Activated CD4-positive, alpha-beta memory T cell treated with anti-CD3 and anti-CD28 coated beads, Interleukin-2, amount 10 ng/mL, durations not matched to agents 7 days and 5 days (primary cell): ENCODE data around the gene PCIF1. TPM values are rescaled to one million over a fixed set of nuclear protein-coding genes. Genes with fewer than 3 reads are reported as not detected.
"Not testable (repeated sequence)": the region's sequence is repeated elsewhere in the genome, so short reads cannot be mapped to it uniquely, and the experiment has no call there.

Experiments
- CTCF ChIA-PET: fragments of 350-600 bp; sonication (Branson Sonifier 250); formaldehyde crosslinking; loops from one replicate; lab custom pipeline; 2021; ENCODE audit warnings: antibody characterized with exemption, inconsistent platforms; lab: Charles Lee
- POLR2A ChIA-PET: fragments of 350-600 bp; sonication (Branson Sonifier 250); formaldehyde crosslinking; loops from one replicate; lab custom pipeline; 2021; ENCODE audit warnings: antibody characterized with exemption; lab: Charles Lee
- DNase-seq: peaks from one replicate; pipeline ENCODE4 v3.0.0-alpha.2; 2020
- H3K27ac Mint-ChIP-seq: one replicate; pipeline ENCODE4 v1.8.0; 2021; ENCODE audit warnings: mild to moderate bottlenecking, mixed read lengths
- H3K27me3 Mint-ChIP-seq: one replicate; pipeline ENCODE4 v1.8.0; 2021; ENCODE audit warnings: mixed read lengths
- H3K36me3 Mint-ChIP-seq: one replicate; pipeline ENCODE4 v1.8.0; 2021; ENCODE audit warnings: low read depth, mixed read lengths
- H3K4me1 Mint-ChIP-seq: one replicate; pipeline ENCODE4 v1.8.0; 2021; ENCODE audit warnings: mixed read lengths
- H3K4me3 Mint-ChIP-seq: one replicate; pipeline ENCODE4 v1.8.0; 2021; ENCODE audit warnings: mild to moderate bottlenecking, mixed read lengths
- H3K9me3 Mint-ChIP-seq: one replicate; pipeline ENCODE4 v1.8.0; 2021; ENCODE audit warnings: mixed read lengths
- total RNA-seq, 2 experiments: library from RNA; stranded (reverse); gene quantifications; one replicate each; pipeline ENCODE4 v1.2.3, GENCODE V29; 2021

Gene PCIF1
- total RNA-seq, 2 experiments from 2014 or later, result 44.2 to 45.7 TPM

- Mint-ChIP-seq H3K4me1 (peaks cover 38% of the 10 kb centered on the region), H3K27ac (peak overlapping the region; percentile 80), H3K36me3 (peaks cover 71% of the 10 kb centered on the region), H3K9me3 (no peaks in the 10 kb centered on the region), H3K27me3 (no peaks in the 10 kb centered on the region), H3K4me3 (no peak overlapping the region)
- peak; percentile 75 for DNase-seq
- ChIA-PET POLR2A (interaction anchor here (1.0 to 8.9 kb wide), 7 partner anchors 9 to 88 kb away, joined by 3 to 56 read pairs (median 5); partner anchors contain the start of genes PCIF1 and ZNF335), CTCF (interaction anchor here (1.0 to 1.3 kb wide), 3 partner anchors 24 to 147 kb away, joined by 4 to 12 read pairs (median 4); no protein-coding TSS in a partner anchor)
These were observed 11.9 kb downstream of the PCIF1 start for GRCh38 chr20:45946149-45946970.

DNA sequence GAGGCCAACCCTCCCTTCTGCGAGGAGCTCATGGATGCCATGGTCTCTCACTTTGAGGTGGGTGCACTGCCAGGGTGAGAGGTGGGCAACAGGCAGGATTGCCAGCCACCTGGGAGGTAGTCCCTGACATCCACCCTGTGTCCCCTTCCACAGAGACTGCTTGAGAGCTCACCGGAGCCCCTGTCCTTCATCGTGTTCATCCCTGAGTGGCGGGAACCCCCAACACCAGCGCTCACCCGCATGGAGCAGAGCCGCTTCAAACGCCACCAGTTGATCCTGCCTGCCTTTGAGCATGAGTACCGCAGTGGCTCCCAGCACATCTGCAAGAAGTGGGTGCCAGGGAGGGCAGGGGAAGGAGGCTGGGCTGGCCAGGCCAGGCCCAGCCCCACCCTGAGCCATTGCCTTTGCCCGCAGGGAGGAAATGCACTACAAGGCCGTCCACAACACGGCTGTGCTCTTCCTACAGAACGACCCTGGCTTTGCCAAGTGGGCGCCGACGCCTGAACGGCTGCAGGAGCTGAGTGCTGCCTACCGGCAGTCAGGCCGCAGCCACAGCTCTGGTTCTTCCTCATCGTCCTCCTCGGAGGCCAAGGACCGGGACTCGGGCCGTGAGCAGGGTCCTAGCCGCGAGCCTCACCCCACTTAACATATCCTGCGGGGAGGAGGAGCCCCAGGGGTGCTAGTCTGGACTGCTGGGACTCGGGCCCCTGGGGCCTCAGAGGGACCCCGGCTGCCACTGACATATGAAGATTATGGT is 12.8 kb downstream of the PCIF1 start:
- no peaks in the 10 kb centered on the region for H3K27me3 Mint-ChIP-seq
- no peak overlapping the region for H3K27ac Mint-ChIP-seq
- peaks cover 43% of the 10 kb centered on the region for H3K4me1 Mint-ChIP-seq
- POLR2A ChIA-PET, result interaction anchor here (1.2 to 8.9 kb wide), 8 partner anchors 10 to 124 kb away, joined by 3 to 56 read pairs (median 8); partner anchors contain the start of genes PCIF1 and ZNF335
- CTCF ChIA-PET, result interaction anchor here (1.0 to 1.2 kb wide), 2 partner anchors 23 to 148 kb away, joined by 4 to 12 read pairs; no protein-coding TSS in a partner anchor
- H3K36me3 Mint-ChIP-seq, result peaks cover 81% of the 10 kb centered on the region
- DNase-seq, result no peak
- H3K9me3 Mint-ChIP-seq, result no peaks in the 10 kb centered on the region
- H3K4me3 Mint-ChIP-seq, result no peak overlapping the region

GRCh38 chr20:45948261-45948733 is 13.8 kb downstream of the PCIF1 start:
- peaks cover 42% of the 10 kb centered on the region for H3K4me1 Mint-ChIP-seq
- DNase-seq, result no peak
- H3K9me3 Mint-ChIP-seq, result no peaks in the 10 kb centered on the region
- no peak overlapping the region for H3K27ac Mint-ChIP-seq
- peaks cover 75% of the 10 kb centered on the region for H3K36me3 Mint-ChIP-seq
- ChIA-PET POLR2A (interaction anchor here (0.8 to 8.9 kb wide), 9 partner anchors 9 to 131 kb away, joined by 3 to 56 read pairs (median 9); partner anchors contain the start of genes PCIF1 and ZNF335), CTCF (interaction anchor here (3.1 kb wide), 1 partner anchor 22 kb away, joined by 15 read pairs; no protein-coding TSS in a partner anchor)
- H3K4me3 Mint-ChIP-seq, result no peak overlapping the region
- H3K27me3 Mint-ChIP-seq, result no peaks in the 10 kb centered on the region

- Mint-ChIP-seq H3K27me3 (no peaks in the 10 kb centered on the region), H3K36me3 (peaks cover 68% of the 10 kb centered on the region), H3K4me3 (no peak overlapping the region), H3K4me1 (peaks cover 35% of the 10 kb centered on the region), H3K9me3 (no peaks in the 10 kb centered on the region), H3K27ac (no peak overlapping the region)
- ChIA-PET CTCF (interaction anchor here (0.9 to 3.1 kb wide), 3 partner anchors 14 to 150 kb away, joined by 3 to 15 read pairs (median 3); no protein-coding TSS in a partner anchor), POLR2A (interaction anchor here (0.8 to 8.9 kb wide), 9 partner anchors 9 to 131 kb away, joined by 3 to 56 read pairs (median 9); partner anchors contain the start of genes PCIF1 and ZNF335)
- DNase-seq, result no peak
These were observed 14.5 kb downstream of the PCIF1 start for GRCh38 chr20:45948742-45949541.

GRCh38 chr20:45949542-45950329 is 15.3 kb downstream of the PCIF1 start:
- CTCF ChIA-PET, result interaction anchor here (0.9 to 3.1 kb wide), 3 partner anchors 14 to 151 kb away, joined by 3 to 15 read pairs (median 3); no protein-coding TSS in a partner anchor
- H3K27ac Mint-ChIP-seq, result no peak overlapping the region

DNA sequence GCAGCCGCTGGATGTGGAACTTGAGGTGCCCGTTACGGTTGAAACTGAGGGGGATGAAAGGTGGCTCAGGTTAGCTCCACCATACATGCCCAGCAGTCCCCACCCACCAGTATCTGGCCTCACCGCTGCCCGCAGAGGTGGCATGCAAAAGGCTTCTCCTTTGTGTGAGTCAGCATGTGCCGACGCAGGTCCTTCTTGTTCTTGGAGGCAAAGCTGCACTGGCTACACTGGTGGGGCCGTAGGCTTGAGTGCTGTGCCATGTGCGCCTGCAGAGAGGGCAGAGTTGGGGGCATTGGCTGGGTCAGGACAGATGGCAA is 15.8 kb downstream of the PCIF1 start:
- Mint-ChIP-seq H3K36me3 (peaks cover 56% of the 10 kb centered on the region), H3K27ac (no peak overlapping the region), H3K4me1 (peaks cover 22% of the 10 kb centered on the region), H3K9me3 (no peaks in the 10 kb centered on the region), H3K4me3 (no peak overlapping the region), H3K27me3 (no peaks in the 10 kb centered on the region)
- CTCF ChIA-PET, result interaction anchor here (1.1 to 3.1 kb wide), 2 partner anchors 13 to 20 kb away, joined by 3 to 15 read pairs; no protein-coding TSS in a partner anchor
- POLR2A ChIA-PET, result interaction anchor here (1.2 to 8.9 kb wide), 5 partner anchors 8 to 45 kb away, joined by 4 to 56 read pairs (median 18); partner anchors contain the start of genes PCIF1 and ZNF335
- no peak for DNase-seq

More at GRCh38 chr20:45949542-45950329, 15.3 kb downstream of the PCIF1 start:
- Mint-ChIP-seq H3K4me1 (peaks cover 27% of the 10 kb centered on the region), H3K9me3 (no peaks in the 10 kb centered on the region), H3K36me3 (peaks cover 60% of the 10 kb centered on the region), H3K4me3 (no peak overlapping the region), H3K27me3 (no peaks in the 10 kb centered on the region)
- POLR2A ChIA-PET, result interaction anchor here (1.1 to 8.9 kb wide), 8 partner anchors 9 to 132 kb away, joined by 4 to 56 read pairs (median 12); partner anchors contain the start of genes PCIF1 and ZNF335
- DNase-seq, result no peak

DNA sequence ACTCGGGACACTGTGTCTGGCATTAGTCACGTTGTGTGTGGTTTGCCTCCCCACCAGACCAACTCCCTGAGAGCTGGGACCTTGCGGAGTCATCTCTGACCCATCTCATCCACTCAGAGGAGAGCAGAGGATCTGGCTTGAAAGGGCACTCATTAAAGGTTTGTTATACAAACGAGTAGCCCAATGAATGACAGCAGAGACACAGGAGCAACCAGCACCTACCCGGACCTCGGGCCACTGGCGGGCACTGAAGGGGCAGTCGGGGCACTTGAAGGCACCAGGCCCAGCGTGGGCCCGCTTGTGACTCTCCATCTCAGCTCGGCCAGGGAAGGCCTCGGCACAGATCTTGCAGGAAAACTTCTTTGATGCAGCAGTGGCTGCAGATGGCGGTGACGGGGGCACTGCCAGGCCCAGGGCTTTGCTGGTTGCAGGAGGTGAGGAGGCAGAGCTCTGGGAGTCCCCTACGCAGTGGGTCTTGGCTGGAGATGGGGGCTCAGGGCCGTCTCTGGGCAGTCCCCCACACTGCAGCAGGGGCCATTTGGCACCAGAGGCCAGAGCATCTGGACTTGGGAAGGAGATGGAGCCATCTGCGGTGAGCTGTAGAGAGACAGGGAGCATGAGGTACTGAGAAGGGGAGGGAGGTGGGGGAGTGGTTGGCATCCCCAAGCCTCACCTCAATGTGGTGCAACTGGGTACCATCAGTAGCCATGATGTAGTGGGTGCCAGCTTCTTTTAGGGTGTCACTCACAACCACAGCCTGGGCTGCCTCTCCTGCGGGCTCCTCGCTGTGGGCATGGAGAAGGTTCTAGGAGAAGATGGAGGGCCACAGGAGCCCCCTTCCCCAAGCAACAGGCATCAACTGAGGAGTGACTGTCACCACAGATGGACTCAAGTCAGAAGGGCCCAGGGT is 17.7 kb downstream of the PCIF1 start:
- POLR2A ChIA-PET, result interaction anchor here (0.9 to 8.9 kb wide), 6 partner anchors 8 to 20 kb away, joined by 4 to 56 read pairs (median 5); partner anchors contain the start of genes PCIF1 and ZNF335
- CTCF ChIA-PET, result interaction anchor here (2.2 kb wide), 1 partner anchor 18 kb away, joined by 13 read pairs; no protein-coding TSS in a partner anchor
- Mint-ChIP-seq H3K27me3 (no peaks in the 10 kb centered on the region), H3K4me3 (no peak overlapping the region), H3K4me1 (peaks cover 6% of the 10 kb centered on the region), H3K27ac (peak overlapping the region; percentile 47), H3K36me3 (peaks cover 51% of the 10 kb centered on the region), H3K9me3 (no peaks in the 10 kb centered on the region)
- DNase-seq, result no peak

- POLR2A ChIA-PET, result interaction anchor here (0.8 to 8.9 kb wide), 7 partner anchors 8 to 20 kb away, joined by 3 to 56 read pairs (median 5); partner anchors contain the start of genes PCIF1 and ZNF335
- no peak overlapping the region for H3K27ac Mint-ChIP-seq
These were observed 18.4 kb downstream of the PCIF1 start for GRCh38 chr20:45952861-45953260.

DNA sequence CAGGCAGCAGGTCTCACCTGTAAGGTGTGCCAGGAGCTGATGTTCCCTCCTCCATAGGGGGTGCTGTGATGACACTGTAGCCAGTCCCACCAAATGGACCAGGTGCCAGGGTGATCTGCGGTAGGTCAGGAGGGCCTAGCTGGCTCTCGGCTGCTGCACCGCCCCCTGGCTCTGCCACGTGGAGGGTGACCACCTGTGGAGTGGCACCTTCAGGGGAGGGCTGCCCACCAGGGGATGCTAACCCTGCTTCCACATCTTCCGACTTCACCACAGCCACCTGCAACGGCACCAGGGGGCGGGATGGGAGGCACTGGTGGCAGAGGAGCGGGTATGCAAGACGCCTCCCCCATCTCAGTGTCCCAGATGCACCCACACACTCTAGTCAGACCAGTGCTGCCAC is 19.2 kb downstream of the PCIF1 start:
- Mint-ChIP-seq H3K27ac (no peak overlapping the region), H3K4me3 (no peak overlapping the region), H3K4me1 (peaks cover 6% of the 10 kb centered on the region), H3K27me3 (no peaks in the 10 kb centered on the region), H3K9me3 (no peaks in the 10 kb centered on the region), H3K36me3 (peaks cover 50% of the 10 kb centered on the region)
- CTCF ChIA-PET, result interaction anchor here (2.2 kb wide), 1 partner anchor 16 kb away, joined by 13 read pairs; no protein-coding TSS in a partner anchor
- POLR2A ChIA-PET, result interaction anchor here (0.8 to 2.7 kb wide), 5 partner anchors 9 to 16 kb away, joined by 3 to 22 read pairs (median 4); no protein-coding TSS in a partner anchor
- no peak for DNase-seq

More at GRCh38 chr20:45952861-45953260, 18.4 kb downstream of the PCIF1 start:
- no peaks in the 10 kb centered on the region for H3K27me3 Mint-ChIP-seq
- H3K36me3 Mint-ChIP-seq, result peaks cover 48% of the 10 kb centered on the region
- CTCF ChIA-PET, result interaction anchor here (2.2 kb wide), 1 partner anchor 17 kb away, joined by 13 read pairs; no protein-coding TSS in a partner anchor
- no peaks in the 10 kb centered on the region for H3K9me3 Mint-ChIP-seq
- no peak overlapping the region for H3K4me3 Mint-ChIP-seq
- no peak for DNase-seq
- peaks cover 6% of the 10 kb centered on the region for H3K4me1 Mint-ChIP-seq

GRCh38 chr20:45956326-45956725 is 21.8 kb downstream of the PCIF1 start:
- H3K36me3 Mint-ChIP-seq, result peaks cover 49% of the 10 kb centered on the region
- DNase-seq, H3K9me3 Mint-ChIP-seq, H3K4me3 Mint-ChIP-seq, H3K4me1 Mint-ChIP-seq, H3K27ac Mint-ChIP-seq, H3K27me3 Mint-ChIP-seq, POLR2A ChIA-PET: not testable (repeated sequence)
- CTCF ChIA-PET, result interaction anchor here (1.1 kb wide), 1 partner anchor 14 kb away, joined by 3 read pairs; no protein-coding TSS in a partner anchor
